Measurements from ENCODE around the gene CIDEC. TPM values are rescaled to one million over a fixed set of nuclear protein-coding genes. Genes with fewer than 3 reads are reported as not detected.
"Not testable (repeated sequence)": the region's sequence is repeated elsewhere in the genome, so short reads cannot be mapped to it uniquely, and the experiment has no call there.

The CIDEC gene
- total RNA-seq, 1 donor from 2014 or later: 51.3 TPM

DNA sequence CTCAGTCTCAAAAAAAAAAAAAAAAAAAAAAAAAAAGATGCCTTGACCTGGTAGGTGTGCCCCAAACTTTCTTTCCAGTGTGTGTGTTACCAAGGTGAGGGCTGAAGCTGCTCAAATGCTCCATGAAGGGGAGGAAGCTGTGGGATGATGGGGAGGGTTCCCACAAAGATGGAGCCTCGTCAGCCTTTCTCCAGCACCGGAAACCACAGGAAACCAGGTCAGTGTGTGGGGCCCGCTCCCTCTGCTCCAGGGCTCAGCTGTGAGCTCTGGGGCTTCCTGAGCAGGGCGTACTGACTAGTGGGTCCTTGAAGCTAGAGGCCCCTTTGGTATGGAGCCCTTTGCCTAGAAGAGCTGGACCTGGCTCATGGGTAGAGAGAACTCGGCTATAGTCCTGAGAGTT lies 21.9 kb upstream of the CIDEC start:
- Histone ChIP-seq H3K4me3 (no peak overlapping the region), H3K9me3 (no peaks in the 10 kb centered on the region), H3K4me1 (peaks cover 47% of the 10 kb centered on the region), H3K27ac (peak overlapping the region; percentile 47), H3K27me3 (no peaks in the 10 kb centered on the region), H3K36me3 (no peaks in the 10 kb centered on the region)
- intact Hi-C loops (cut with DNase I): no loop called here
- TF ChIP-seq CTCF (IDR thresholded peaks at IDR 0.05) (no peak), POLR2AphosphoS5 (IDR thresholded peaks at IDR 0.05; ENCODE audit: insufficient read depth in 1 of 2, low read depth in 1 of 2) (no peak), POLR2A (IDR thresholded peaks at IDR 0.05) (no peak)
- DNase-seq (ENCODE audit: extremely low spot score in 2 of 2): no peak

DNA sequence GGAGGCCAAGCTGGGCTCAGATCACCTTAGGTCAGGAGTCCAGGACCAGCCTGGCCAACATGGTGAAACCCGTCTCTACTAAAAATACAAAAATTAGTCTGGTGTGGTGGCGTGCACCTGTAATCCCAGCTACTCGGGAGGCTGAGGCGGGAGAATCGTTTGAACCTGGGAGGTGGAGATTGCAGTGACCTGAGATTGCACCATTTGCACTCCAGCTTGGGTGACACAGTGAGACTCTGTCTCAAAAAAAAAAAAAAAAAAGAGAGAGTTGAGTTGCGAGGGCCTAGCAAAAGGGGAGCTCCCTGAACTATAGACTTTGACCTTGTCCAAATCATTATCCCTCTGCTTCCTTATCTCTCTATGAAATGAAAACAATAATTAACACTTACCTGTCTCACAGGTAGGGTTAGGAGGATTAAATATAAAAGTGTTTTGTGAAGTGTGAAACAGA lies 20.9 kb upstream of the CIDEC start:
- H3K4me3 ChIP-seq; intact Hi-C loops (cut with DNase I); H3K27me3 ChIP-seq; H3K27ac ChIP-seq; H3K36me3 ChIP-seq; H3K9me3 ChIP-seq; DNase-seq (ENCODE audit: extremely low spot score in 2 of 2): not testable (repeated sequence)
- H3K4me1 ChIP-seq: peaks cover 47% of the 10 kb centered on the region

GRCh38 chr3:9899289-9899791 lies 19.3 kb upstream of the CIDEC start:
- Histone ChIP-seq H3K36me3 (no peaks in the 10 kb centered on the region), H3K27ac (no peak overlapping the region), H3K4me1 (peaks cover 48% of the 10 kb centered on the region), H3K4me3 (no peak overlapping the region), H3K9me3 (no peaks in the 10 kb centered on the region), H3K27me3 (no peaks in the 10 kb centered on the region)
- TF ChIP-seq CTCF (IDR thresholded peaks at IDR 0.05): no peak
- TF ChIP-seq POLR2AphosphoS5 (IDR thresholded peaks at IDR 0.05; ENCODE audit: insufficient read depth in 1 of 2, low read depth in 1 of 2): no peak
- TF ChIP-seq POLR2A (IDR thresholded peaks at IDR 0.05): no peak
- DNase-seq (ENCODE audit: extremely low spot score in 2 of 2): no peak
- intact Hi-C loops (cut with DNase I): no loop called here

- Histone ChIP-seq H3K36me3 (no peaks in the 10 kb centered on the region), H3K27me3 (no peaks in the 10 kb centered on the region), H3K9me3 (no peaks in the 10 kb centered on the region), H3K4me1 (peaks cover 48% of the 10 kb centered on the region), H3K27ac (no peak overlapping the region), H3K4me3 (no peak overlapping the region)
- no peak for TF ChIP-seq CTCF (IDR thresholded peaks at IDR 0.05)
- TF ChIP-seq POLR2A (IDR thresholded peaks at IDR 0.05): no peak
- TF ChIP-seq POLR2AphosphoS5 (IDR thresholded peaks at IDR 0.05; ENCODE audit: insufficient read depth in 1 of 2, low read depth in 1 of 2): no peak
- no peak for DNase-seq (ENCODE audit: extremely low spot score in 2 of 2)
- intact Hi-C loops (cut with DNase I): no loop called here
Measured at GRCh38 chr3:9898467-9899241, 18.6 kb upstream of the CIDEC start.

GRCh38 chr3:9897408-9898372 lies 17.6 kb upstream of the CIDEC start:
- H3K4me1 ChIP-seq: peaks cover 48% of the 10 kb centered on the region
- intact Hi-C loops (cut with DNase I): no loop called here
- no peak for DNase-seq (ENCODE audit: extremely low spot score in 2 of 2)
- H3K9me3 ChIP-seq: no peaks in the 10 kb centered on the region
- H3K4me3 ChIP-seq: no peak overlapping the region
- H3K36me3 ChIP-seq: peaks cover 0 to 7% of the 10 kb centered on the region in 2 donors
- no peak for TF ChIP-seq POLR2A (IDR thresholded peaks at IDR 0.05)
- TF ChIP-seq CTCF (IDR thresholded peaks at IDR 0.05): no peak
- no peak for TF ChIP-seq POLR2AphosphoS5 (IDR thresholded peaks at IDR 0.05; ENCODE audit: insufficient read depth in 1 of 2, low read depth in 1 of 2)
- no peaks in the 10 kb centered on the region for H3K27me3 ChIP-seq
- H3K27ac ChIP-seq: no peak overlapping the region

- H3K4me3 ChIP-seq: not testable (repeated sequence)
Measured at GRCh38 chr3:9896755-9897407, 16.8 kb upstream of the CIDEC start.

GRCh38 chr3:9895715-9896114 lies 15.7 kb upstream of the CIDEC start:
- H3K4me3 ChIP-seq; H3K27ac ChIP-seq; H3K27me3 ChIP-seq; intact Hi-C loops (cut with DNase I); DNase-seq (ENCODE audit: extremely low spot score in 2 of 2); H3K9me3 ChIP-seq: not testable (repeated sequence)
- Histone ChIP-seq H3K36me3 (peaks cover 0 to 15% of the 10 kb centered on the region in 2 donors), H3K4me1 (peaks cover 57% of the 10 kb centered on the region)

More at GRCh38 chr3:9896755-9897407, 16.8 kb upstream of the CIDEC start:
- DNase-seq (ENCODE audit: extremely low spot score in 2 of 2); H3K27me3 ChIP-seq; intact Hi-C loops (cut with DNase I); H3K9me3 ChIP-seq; H3K27ac ChIP-seq: not testable (repeated sequence)
- Histone ChIP-seq H3K4me1 (peaks cover 48% of the 10 kb centered on the region), H3K36me3 (peaks cover 0 to 15% of the 10 kb centered on the region in 2 donors)
